GM10266 (cell line): ENCODE data around the gene MRPL33.
"Not testable (repeated sequence)": the region's sequence is repeated elsewhere in the genome, so short reads cannot be mapped to it uniquely, and the experiment has no call there.

Source experiments
- DNase-seq: peaks from one replicate; pipeline ENCODE4 v3.0.0; 2012; ENCODE audit errors: extremely low spot score
- CTCF ChIP-seq: IDR thresholded peaks from 2 replicates; pipeline ENCODE4 v1.5.1; 2012; ENCODE audit warnings: mild to moderate bottlenecking, low read depth; ENCODE audit not compliant: control insufficient read depth, insufficient read depth; ENCODE audit errors: missing control alignments

MRPL33 gene

GRCh38 chr2:27742571-27742970, 28.9 kb upstream of the MRPL33 start:
- no peak for TF ChIP-seq CTCF
- DNase-seq = no peak

DNA sequence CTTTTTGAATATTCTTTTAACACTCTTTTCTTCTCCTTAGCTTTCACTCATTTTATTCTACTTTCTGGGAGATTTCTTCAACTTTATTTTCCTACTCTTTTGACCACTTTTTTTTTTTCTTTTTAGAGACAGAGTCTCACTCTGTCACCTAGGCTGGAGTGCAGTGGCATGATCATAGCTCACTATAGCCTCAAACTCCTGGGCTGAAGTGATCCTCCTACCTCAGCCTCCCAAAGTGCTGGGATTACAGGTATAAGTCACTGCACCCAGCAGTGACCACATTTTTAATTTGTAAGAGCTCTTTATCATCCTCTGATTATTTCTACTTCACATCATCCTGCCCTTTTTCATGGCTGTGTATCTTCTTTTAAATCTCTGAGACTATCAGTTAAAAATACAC, 26.0 kb upstream of the MRPL33 start:
- not testable (repeated sequence) for DNase-seq

- TF ChIP-seq CTCF = no peak
- DNase-seq = no peak
Measured at GRCh38 chr2:27746325-27746724, 25.2 kb upstream of the MRPL33 start.

DNA sequence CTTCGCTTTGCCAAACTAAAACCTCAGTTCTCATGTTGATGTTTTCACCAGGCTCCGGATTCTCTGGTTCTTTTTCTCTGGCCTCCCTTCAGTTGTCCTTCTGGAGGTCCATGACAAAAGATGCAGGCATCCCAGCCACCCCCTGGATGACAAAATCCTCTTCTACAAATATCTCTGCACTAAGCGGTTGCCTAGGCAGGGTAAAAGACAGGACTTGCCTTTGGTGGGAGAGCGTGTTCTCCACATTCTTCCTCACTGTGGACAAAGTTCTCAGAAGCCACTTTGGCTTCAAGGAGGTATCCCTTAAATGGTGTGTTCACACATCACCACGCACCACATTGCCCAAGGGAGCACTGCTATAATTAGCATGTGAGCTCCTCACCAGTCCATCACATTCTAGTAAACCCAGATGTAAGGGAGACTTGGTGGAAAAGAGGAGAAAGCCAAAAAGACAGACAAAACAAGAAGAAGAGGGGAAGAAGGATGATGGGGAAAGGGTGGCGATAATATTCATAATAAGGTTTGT, 23.6 kb upstream of the MRPL33 start:
- no peak for DNase-seq
- TF ChIP-seq CTCF = no peak

GRCh38 chr2:27748803-27749554, 22.5 kb upstream of the MRPL33 start:
- not testable (repeated sequence) for DNase-seq

DNA sequence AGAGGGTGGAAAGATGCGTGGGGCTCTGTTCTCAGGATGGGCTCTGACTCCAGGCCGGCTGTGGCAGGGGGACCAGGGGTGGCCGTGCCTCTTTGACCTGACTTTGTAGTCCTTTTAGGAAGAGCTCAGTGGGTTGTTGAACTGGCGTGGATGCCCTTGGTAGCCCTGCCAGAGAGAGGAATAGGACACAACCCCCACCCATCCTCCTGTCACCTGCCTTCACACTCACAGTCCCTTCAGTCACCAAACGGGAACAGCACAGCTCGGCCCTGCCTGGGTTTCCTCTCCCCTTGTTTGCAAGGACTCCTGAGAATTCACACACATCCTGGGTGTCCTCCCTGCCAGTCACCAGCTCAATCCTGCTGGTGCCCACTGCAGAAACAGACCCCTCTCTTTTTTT, 20.1 kb upstream of the MRPL33 start:
- DNase-seq = no peak
- no peak for TF ChIP-seq CTCF

DNA sequence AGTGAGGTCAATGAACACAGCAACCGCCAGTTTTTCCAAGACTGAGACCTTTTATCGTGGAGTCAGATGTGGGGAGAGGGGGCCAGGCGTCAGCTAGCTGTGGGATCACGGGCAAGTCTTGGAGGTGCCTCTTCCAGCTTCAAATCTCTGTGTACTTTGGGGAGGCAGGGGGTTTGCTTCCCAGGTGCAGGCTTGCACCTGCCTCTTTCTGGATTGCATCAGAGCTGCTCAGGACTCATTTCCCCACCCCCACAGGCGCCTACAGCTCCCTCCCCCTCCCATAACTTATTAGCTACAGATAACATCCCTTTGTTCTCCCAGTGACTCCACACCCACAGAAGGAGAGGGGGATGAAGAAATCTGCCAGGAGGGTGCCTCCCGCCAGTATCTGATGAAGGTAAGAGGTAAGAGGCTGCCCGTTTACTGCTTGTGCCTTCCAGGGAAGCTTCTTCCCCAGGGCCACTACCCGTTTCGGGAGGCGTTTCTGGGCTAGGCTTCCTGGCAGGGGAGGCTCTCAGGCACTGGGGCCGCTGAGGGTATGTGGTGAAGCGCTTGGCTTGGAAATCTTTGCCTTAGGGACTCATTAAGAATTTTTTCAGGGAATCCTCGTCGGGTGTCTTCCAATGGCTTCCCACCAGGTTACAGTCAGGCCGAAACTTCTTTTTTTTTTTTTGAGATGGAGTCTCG, 18.8 kb upstream of the MRPL33 start:
- no peak for DNase-seq
- no peak for TF ChIP-seq CTCF

DNA sequence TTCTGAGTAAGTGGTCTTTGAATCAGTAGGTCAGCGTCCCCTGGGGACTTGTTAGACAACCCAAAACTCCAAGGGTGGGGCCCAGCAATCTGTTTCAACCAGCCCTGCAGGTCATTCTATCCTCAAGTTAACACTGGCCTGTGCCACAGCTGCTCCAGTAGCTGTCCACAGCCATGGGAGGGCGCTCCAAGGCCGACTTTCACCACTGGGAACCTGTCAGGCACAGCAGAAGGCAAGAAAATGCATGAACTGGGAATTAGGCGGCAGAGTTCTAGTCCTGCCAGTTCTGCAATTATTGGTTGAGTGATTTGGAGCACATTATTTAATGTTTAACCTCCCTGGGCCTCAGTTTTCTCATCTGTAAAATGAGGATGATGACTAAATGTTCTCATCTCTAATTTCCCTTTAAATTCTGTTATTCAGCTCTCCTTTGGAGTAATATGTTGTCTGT, 17.4 kb upstream of the MRPL33 start:
- peak; percentile 90 for TF ChIP-seq CTCF
- DNase-seq = peak; percentile 65
